Stimulated activated CD8-positive, alpha-beta memory T cell treated with anti-CD3 and anti-CD28 coated beads, Interleukin-12 subunit alpha, Interleukin-12 subunit beta, amount 100 ng/mL, for 4 hours (primary cell): ENCODE data around the gene CCR5.
"Not testable (repeated sequence)": the region's sequence is repeated elsewhere in the genome, so short reads cannot be mapped to it uniquely, and the experiment has no call there.

ENCODE experiments used
- DNase-seq: peaks from one replicate; pipeline ENCODE4 v3.0.0-alpha.2; 2020; ENCODE audit warnings: low read depth

Gene CCR5

DNA sequence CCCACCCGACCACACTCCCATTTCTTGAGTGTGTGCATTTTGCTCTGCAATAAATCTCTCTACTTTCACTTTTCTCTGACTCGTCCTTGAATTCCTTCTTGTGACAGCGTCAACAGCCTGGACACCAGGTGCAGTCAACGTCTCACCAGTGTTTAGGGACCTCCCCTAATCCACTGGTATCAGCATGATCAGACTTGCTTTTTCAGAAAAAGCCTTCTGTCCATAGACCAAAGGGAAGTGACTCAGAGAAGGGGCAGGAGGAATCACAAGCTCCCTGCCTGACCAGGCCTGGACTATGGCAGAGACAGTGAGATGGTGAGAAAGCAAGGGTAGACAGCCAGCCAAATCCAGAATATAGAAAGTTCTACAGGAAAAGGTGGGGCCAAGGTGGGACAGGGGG, 15.5 kb downstream of the CCR5 start:
- no peak for DNase-seq

DNA sequence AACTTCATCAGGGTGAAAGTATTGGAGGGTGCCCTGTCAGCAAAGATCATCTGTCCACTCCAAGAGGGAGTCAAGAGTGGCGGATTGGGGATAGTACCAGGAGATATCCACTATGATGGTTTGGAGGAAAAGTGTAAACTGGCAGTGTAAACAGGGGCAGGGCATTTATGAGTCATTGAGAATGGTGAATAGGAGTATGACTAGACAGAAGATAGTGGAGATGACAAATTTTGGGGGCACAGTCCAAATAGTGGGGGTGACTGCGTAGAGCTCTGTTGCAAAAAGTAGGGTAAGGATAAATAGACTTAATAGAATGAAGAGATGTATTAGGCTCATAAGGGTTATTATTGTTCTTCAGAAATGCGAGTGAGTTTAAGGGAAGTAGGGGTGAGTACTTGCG, 18.1 kb downstream of the CCR5 start:
- DNase-seq = not testable (repeated sequence)

DNA sequence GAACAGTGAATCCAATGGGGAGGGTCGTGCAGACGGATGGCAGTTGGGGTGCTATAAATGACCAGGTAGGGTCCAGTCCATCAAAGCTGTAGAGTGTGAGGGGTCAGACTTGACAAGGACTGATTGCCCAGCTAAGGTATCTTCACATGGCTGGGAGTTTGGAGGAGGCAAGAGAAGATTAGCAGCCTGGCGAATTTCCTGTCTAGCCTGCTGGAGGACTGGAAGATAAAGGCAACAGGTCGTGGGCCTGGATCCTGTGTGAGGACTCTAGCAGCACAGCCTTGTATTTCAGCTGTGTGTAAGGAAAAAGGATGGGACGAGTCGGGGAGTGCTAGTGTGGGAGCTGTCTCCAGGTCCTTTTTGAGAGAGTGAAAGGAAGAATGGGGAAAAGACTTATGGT, 18.6 kb downstream of the CCR5 start:
- no peak for DNase-seq

DNA sequence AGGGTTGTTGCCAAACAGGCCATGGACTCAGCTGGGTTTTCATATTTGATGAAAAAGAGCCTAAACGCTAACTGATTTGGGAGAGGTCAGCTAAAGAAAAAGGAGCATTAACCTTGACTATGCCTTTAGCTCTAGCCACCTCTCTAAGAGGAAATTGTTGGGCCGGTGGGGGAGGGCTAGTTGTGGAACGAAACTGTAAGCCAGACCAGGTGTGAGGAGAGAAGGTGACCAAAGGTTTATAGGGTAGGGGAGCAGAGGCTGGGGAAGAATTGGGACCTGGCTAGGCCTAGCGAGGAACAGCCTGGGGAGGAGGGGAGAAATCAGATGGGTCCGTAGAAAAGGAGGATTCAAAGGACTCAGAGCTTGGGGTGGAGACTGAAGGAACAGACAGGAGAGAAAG, 20.8 kb downstream of the CCR5 start:
- not testable (repeated sequence) for DNase-seq

DNA sequence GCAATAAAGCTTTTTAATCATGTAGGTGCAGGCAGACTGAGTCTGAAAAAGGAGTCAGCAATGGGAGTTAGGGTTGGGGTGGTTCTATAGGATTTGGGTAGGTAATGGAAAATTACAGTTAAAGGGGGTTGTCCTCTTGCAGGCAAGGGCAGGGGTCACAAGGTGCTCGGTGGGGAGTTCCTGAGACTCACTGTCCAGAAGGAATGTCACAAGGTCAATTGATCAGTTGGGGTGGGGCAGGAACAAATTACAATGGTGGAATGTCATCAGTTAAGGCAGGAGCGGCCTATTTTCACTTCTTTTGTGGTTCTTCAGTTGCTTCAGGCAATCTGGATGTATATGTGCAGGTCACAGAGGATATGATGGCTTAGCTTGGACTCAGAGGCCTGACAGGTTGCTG, 22.3 kb downstream of the CCR5 start:
- no peak for DNase-seq

DNA sequence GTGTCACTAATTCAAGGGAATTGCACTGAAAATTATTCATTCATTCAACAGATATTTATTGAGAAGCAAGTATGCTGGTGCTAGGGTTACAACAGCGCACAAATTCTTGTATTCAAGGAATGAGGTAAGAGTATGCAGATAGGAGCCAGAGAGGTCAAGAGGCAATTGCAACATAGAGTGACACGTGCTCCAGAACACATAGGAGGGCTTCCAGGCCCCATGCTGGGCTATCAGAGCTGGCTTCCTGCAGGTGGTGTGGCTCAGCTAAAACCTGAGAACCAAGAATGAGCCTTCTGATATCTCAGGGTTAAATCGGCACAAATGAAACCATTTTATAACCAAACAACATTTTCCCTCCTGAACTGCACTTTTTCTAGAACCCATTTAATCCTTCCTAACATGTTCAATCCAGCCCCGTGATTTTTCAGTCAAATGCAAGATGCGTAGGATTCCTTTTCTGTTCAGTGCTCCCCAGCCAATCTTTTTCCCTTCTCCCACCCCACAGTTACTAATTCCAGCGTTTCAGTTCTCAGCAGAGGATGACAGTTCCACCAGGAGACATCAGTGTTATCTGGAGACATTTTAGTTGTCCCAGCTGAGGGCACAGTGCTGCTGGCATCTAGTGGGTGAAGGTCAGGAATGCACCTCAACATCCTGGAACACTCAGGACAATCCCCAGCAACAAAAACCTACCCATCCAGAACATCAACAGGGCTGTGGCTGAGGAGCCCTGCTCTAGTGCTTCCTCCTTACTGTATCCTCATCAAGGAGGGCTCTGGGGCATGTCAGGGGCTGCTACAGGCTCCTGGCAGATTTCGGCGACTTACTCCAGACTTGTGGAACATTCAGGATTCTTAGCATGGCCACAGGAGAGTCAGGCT, 23.0 kb downstream of the CCR5 start:
- no peak for DNase-seq

DNA sequence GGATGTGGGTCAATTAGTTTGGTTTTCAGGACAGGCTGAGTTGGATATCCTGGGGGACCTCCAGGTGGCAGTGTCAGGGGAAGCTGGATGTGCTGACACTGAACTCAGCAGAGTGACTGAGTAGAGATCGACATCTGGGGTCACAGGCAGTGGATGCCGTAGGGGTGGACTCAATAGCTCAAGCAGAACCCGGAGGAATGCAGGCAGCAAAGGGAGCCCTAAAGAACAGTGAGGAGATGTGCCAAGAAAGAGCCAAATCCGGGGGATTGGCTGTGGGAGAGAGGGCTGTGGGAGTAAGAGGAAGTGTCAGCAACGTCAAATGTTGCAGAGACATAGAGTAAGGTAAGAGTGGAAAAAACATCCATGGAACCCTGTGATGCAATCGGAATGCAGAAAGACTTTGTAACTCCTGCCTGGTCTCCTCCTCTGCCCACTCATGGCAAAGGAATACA, 24.5 kb downstream of the CCR5 start:
- no peak for DNase-seq

DNA sequence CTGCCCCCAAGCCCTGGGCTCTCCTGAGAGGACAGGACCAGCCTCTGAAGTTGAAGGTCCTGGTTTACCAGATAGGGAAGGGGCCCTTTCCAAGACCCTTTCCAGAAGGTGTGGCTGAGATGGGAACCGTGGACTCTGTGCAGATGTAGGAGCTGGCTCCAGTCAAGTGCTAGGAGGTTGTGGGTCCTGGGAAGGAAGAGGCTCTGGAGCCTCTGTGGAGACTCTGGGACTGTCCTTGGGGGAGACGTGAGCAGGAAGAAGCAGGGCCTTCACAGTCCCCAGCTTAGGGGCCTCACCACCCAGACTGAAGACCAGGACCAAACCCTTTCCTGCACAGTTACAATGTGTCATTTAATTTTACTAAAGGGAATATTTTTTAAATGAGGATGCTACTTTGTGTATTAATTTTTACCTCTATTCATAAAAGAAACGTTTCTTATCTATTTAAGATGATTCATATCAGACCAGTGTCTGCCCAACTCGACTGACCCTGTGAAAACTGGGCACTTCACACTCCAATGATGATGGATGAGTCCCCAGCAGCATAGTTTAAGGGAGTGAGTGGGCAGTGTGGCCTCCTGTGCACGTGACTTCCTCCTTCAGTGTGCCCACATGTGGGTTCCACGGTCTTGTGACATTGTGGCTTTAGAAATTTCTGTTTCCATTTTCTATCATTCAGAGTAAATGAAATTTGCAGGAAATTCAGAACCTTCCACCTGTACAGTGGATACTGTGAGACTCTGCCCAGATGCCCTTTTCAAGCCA, 25.2 kb downstream of the CCR5 start:
- DNase-seq = no peak

DNA sequence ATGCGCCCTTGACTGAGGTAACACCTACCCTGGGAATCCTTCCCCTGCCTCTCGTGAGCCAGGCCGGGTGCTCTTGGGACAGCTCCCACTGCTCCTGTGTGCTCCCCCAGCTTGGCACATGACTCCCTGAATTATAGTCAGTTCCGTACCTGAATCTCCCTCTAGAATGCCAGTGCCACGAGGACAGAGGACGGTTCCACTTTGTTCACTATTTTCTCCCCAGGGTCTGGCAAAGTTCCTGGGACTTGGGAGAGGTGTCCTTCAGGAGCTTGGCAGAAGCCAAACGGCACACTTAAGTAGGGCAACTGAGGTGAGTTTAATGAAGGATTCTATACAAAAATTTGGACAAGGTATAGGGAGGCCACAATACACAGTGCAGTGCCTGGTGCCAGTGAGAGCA, 26.4 kb downstream of the CCR5 start:
- DNase-seq = no peak

DNA sequence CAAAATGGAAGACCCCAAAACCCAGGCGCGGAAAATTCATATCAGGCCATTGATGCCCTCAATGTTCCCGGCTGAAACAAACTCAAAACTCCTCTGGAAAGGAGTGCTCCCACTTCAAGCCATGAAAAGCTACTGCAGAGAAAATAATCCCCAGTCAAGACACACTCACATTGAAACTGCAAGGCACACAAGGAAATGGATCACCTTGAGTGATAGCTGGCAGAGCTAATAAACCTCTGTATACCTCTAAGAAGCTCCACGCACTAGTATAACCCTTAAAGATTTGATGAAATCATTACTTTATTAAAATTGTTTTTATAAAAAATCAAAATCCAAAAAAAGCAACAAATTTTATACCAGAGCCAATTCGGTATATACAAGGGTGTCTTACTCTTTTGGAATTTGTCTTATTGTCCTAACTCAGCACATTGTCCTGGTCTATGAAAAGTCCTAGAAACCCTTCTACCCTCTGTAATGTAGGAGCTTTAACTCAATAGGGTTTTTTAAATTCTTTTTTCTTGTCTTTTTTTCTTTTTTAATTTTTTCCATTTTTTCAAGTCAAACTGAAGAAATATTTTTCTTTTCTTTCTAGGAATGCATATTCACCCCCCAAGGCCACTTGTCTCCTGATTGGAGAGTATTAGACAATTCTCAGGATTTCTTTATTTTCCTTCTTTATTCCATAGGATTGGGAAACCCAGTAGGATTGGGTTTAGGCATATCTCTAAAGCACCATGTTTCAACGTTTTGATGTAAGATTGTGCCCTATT, 27.6 kb downstream of the CCR5 start:
- no peak for DNase-seq

DNA sequence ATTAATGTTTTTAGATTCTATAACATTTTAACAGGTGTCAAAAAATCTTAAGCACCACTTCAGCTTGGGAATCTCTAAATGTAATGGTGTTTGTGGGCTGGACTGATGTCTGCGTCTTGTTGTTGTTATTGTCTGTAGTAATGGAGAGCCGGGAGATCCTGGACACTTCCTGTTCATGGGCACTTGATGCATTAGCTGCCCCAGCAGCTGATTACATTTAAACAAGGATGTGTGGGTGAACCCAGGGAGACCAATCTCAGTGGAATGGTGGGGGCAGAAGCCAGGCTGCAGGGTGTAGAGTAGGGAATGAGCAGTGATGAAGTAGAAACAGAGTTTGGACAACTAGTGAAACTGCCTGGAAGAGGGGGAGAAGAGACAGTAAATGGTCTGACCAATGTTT, 28.4 kb downstream of the CCR5 start:
- DNase-seq = no peak

DNA sequence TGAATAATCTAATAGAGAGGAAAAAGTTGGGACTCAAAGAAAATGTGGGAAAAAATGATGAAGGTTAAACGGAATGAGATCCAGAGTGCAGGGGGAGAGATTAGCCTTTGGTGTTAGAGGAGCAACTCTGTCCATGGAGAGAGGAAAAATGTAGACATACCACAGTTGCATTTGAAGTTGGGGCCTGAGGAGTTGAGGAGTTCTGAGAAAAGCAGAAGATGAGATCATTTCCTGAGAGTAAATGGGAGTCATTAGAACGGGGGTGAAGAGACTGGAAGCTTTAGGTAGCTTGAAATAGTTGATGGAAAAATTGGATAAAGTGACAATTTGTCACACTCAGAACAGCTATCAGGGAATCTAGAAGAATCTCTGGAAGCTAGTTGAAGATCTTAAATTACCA, 28.8 kb downstream of the CCR5 start:
- DNase-seq = no peak

DNA sequence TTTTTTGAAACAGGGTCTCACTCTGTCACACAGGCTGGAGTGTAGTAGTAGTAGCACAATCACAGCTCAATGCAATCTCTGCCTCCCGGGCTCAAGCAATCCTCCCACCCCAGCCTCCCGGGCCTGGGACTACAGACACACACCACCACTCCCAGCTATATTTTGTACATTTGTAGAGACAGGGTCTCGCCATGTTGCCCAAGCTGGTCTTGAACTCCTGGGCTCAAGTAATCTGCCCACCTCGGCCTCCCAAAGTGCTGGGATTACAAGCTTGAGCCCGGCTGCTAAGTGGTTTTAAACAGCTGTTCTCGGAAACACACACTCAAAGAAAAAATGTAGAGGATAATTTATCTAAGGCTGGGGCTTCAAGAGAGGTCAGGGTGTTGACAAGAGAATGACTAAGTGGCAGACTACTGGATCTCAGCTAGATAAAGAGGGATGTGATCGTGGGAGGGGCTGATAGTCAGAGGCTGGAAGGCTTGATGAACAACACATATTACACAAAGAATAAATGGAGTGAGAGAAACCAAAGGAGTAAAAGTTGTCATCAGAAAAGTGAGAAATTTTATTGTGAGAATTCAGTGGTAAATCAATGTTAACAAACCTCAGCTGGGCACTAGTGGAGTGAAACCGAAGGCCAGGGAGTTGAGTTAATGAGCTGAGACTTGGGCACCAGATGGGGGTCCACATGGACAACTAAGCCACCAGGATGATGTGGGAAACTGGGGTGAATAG, 29.4 kb downstream of the CCR5 start:
- DNase-seq = no peak

DNA sequence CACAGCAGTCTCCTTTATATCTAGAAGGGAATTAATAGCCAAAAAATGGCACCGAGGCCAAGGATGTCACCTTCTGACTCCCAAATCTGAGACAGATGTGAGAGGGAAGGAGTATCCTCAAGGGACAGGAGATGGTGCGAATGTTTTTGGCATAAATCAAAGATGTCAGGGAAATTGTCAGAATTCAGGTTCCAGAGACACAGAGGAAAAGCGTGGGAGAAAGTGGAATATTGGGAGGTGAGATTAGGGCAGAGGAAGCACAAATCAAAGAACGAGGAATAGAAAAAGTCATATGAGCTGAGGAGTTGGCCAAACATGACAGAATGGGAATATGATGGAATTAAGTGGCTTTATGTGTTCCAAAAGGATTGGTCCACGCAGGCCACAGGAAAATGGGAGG, 30.1 kb downstream of the CCR5 start:
- DNase-seq = no peak

DNA sequence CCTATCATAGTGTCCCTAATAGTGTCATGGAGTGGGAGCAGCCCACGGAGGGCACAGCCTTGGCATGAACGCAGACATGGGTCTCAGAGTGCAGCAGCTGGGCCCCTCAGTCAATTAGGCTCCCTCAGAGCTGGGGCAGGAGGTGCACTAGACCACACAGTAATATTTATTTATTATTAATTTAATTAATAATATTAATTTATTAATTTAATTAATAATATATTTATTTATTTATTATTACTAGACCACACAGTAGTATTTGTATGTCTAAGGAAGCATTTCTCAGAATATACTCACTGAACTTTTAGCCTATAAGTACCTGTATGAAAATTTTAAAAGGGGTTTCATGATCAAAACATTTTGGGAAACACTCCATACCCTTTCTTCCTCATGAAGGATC, 30.8 kb downstream of the CCR5 start:
- no peak for DNase-seq

DNA sequence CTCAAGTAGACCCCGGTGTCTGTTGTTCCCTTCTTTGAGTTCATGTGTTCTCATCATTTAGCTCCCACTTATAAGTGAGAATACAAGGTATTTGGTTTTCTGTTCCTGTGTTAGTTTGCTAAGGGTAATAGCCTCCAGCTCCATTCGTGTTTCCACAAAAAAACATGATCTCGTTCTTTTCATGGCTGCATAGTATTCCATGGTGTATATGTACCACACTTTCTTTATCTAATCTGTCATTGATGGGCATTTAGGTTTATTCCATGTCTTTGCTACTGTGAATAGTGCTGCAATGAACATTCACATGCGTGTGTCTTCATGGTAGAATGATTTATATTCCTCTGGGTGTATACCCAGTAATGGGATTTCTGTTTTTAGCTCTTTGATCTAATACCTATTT, 32.2 kb downstream of the CCR5 start:
- DNase-seq = not testable (repeated sequence)

DNA sequence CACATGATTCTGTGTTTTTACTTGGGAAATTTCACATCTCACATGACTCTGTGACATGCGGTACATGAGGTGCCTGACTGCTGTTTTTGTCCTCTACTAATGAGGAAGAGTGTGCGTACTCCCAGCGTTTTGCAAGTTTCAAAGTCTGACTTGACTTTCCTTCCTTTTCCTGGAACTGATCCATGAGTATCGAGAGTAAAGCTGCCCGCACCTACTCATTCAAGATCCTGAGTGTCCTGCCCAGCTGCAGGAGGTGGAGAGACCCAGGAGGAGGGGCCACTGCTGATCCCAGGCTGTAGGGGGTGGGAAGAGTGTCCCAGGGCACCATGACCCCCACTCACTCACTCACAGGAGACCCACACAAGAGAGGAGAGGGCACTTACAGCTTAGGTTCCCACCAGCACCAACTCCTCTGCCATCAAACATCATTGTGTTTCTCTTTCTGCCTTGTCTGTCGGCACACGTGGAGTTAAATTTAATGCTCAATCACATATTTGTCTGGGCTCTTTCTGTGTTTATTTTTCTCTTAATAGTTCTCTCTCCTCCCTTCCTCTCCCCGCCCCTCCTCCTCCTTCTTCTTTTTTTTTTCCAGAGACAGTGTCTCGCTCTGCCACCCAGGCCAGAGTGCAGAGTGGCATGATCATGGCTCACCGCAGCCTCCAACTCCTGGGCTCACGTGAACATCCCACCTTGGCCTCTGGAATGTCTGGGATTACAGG, 34.7 kb downstream of the CCR5 start:
- no peak for DNase-seq

DNA sequence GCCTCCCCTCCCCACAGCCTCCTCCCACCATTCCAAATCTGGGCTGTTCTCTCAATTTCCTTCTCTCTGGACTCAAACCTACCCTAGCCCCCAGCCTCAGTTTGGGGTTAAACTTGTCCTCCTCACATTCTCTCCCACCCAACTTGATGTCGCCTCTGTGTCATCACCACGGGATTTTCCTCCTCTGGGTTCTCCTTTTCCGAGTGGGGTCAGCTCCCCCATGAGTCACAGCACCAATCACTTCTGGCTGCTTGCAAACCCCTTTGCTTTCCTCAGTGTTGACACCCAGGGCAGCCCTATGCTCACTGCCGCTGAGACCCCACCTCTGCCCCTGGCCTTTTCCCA, 35.7 kb downstream of the CCR5 start:
- no peak for DNase-seq

DNA sequence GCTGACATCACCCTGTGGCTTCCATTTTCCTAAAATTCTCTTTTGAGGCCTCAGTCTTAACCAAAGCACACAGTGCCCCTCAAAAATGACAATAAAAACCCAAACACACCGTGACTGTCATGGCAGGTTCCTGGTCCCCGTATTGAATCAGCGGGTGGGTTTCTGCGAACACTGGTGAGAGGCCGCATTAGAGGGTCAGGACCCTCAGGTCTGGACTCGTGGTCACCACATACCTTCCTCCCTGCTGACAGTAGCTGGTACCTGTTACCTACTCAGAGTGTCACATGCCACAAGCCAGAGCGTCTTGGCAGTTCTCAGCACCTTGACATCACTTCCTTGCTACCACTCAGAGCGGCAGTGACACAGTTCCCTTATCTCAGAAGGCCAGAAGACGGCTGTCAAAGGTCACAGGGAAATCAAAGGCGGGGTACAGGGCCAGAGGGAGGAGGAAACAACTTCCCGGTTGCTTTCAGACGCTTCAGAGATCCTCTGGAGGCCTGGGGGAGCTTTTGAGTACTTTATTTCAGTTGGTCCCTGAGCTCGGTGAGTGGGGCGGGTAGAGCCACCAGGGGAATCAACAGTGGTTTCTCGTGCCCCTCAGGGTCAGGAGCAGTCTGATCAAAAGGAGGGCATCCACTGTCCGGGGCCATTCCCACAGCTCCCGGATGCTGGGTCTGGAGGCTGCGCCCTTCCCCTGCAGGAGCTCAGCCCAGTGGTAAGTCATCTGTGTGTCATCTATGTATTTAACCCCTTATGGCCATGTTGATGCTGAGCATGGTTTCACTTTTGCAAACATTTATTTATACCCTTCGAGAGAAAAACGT, 36.3 kb downstream of the CCR5 start, which contains the start of the genes CCR5AS and CCRL2:
TSS of gene CCR5AS (minus strand) at position 279 of the 824 bp plus-strand sequence.
TSS of gene CCRL2 (plus strand) at position 472 of the 824 bp plus-strand sequence. CDS start 821 bp downstream, outside the sequence.
- DNase-seq = peak; percentile 17

DNA sequence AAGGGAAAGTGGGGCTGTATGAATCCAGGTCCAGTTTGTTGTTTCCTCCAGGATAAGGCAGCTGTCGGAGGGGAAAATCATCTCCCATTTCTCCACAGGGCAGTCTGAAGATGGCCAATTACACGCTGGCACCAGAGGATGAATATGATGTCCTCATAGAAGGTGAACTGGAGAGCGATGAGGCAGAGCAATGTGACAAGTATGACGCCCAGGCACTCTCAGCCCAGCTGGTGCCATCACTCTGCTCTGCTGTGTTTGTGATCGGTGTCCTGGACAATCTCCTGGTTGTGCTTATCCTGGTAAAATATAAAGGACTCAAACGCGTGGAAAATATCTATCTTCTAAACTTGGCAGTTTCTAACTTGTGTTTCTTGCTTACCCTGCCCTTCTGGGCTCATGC, 37.2 kb downstream of the CCR5 start:
- DNase-seq = no peak
